ENCODE data around the gene CHAF1A. TPM values are rescaled to one million over a fixed set of nuclear protein-coding genes. Genes with fewer than 3 reads are reported as not detected.

The CHAF1A gene
- total RNA-seq, 1 experiment from 2014 or later: 16.7 TPM

GRCh38 chr19:4437103-4437502 is 34.7 kb downstream of the CHAF1A start:
- intact Hi-C loops (cut with micrococcal nuclease): no loop called here
- H3K27me3 Mint-ChIP-seq (ENCODE audit: insufficient read depth, unreplicated experiment): no peaks in the 10 kb centered on the region
- no peak for DNase-seq (ENCODE audit: unreplicated experiment)
- CTCF ChIA-PET: interaction anchor here (0.6 kb wide), 1 partner anchor 194 kb away, joined by 3 read pairs; no protein-coding TSS in a partner anchor
- BruUV-seq (replicated peaks): no TSS peak
- H3K36me3 Mint-ChIP-seq (ENCODE audit: insufficient read depth, unreplicated experiment): peaks cover 28% of the 10 kb centered on the region
- H3K4me1 Mint-ChIP-seq (ENCODE audit: insufficient read depth, unreplicated experiment): no peaks in the 10 kb centered on the region
- no peak overlapping the region for H3K4me3 Mint-ChIP-seq (ENCODE audit: unreplicated experiment)
- POLR2A ChIA-PET: interaction anchor here (1.1 kb wide), 1 partner anchor 12 kb away, joined by 3 read pairs; no protein-coding TSS in a partner anchor
- no peaks in the 10 kb centered on the region for H3K9me3 Mint-ChIP-seq (ENCODE audit: unreplicated experiment)
- no peak overlapping the region for H3K27ac Mint-ChIP-seq (ENCODE audit: low read depth, unreplicated experiment)
- TF ChIP-seq CTCF (IDR thresholded peaks at IDR 0.05; ENCODE audit: unreplicated experiment): no peak

GRCh38 chr19:4439243-4439642 is 36.8 kb downstream of the CHAF1A start:
- TF ChIP-seq CTCF (IDR thresholded peaks at IDR 0.05; ENCODE audit: unreplicated experiment): no peak
- BruUV-seq (replicated peaks): no TSS peak
- no peaks in the 10 kb centered on the region for H3K9me3 Mint-ChIP-seq (ENCODE audit: unreplicated experiment)
- H3K36me3 Mint-ChIP-seq (ENCODE audit: insufficient read depth, unreplicated experiment): peaks cover 18% of the 10 kb centered on the region
- no peak for DNase-seq (ENCODE audit: unreplicated experiment)
- POLR2A ChIA-PET: interaction anchor here (0.7 kb wide), 2 partner anchors 39 to 143 kb away, joined by 3 read pairs; no protein-coding TSS in a partner anchor
- H3K27ac Mint-ChIP-seq (ENCODE audit: low read depth, unreplicated experiment): peak overlapping the region; percentile 68
- no peaks in the 10 kb centered on the region for H3K27me3 Mint-ChIP-seq (ENCODE audit: insufficient read depth, unreplicated experiment)
- intact Hi-C loops (cut with micrococcal nuclease): no loop called here
- H3K4me3 Mint-ChIP-seq (ENCODE audit: unreplicated experiment): no peak overlapping the region
- CTCF ChIA-PET: no interaction called here
- no peaks in the 10 kb centered on the region for H3K4me1 Mint-ChIP-seq (ENCODE audit: insufficient read depth, unreplicated experiment)

- Mint-ChIP-seq H3K4me3 (ENCODE audit: unreplicated experiment) (no peak overlapping the region), H3K9me3 (ENCODE audit: unreplicated experiment) (no peaks in the 10 kb centered on the region), H3K36me3 (ENCODE audit: insufficient read depth, unreplicated experiment) (peaks cover 24% of the 10 kb centered on the region), H3K27me3 (ENCODE audit: insufficient read depth, unreplicated experiment) (no peaks in the 10 kb centered on the region), H3K4me1 (ENCODE audit: insufficient read depth, unreplicated experiment) (no peaks in the 10 kb centered on the region), H3K27ac (ENCODE audit: low read depth, unreplicated experiment) (peak overlapping the region; percentile 11)
- BruUV-seq (replicated peaks): no TSS peak
- intact Hi-C loops (cut with micrococcal nuclease): no loop called here
- ChIA-PET CTCF (no interaction called here), POLR2A (interaction anchor here (0.7 to 1.4 kb wide), 2 partner anchors 13 to 40 kb away, joined by 3 to 5 read pairs; partner anchors contain the start of gene CHAF1A)
- no peak for DNase-seq (ENCODE audit: unreplicated experiment)
- TF ChIP-seq CTCF (IDR thresholded peaks at IDR 0.05; ENCODE audit: unreplicated experiment): no peak
These were observed 39.8 kb downstream of the CHAF1A start for GRCh38 chr19:4441994-4442818.

- no peak for DNase-seq (ENCODE audit: unreplicated experiment)
- H3K4me3 Mint-ChIP-seq (ENCODE audit: unreplicated experiment): no peak overlapping the region
- intact Hi-C loops (cut with micrococcal nuclease): no loop called here
- BruUV-seq (replicated peaks): TSS peak; percentile 66
- no peak overlapping the region for H3K27ac Mint-ChIP-seq (ENCODE audit: low read depth, unreplicated experiment)
- H3K27me3 Mint-ChIP-seq (ENCODE audit: insufficient read depth, unreplicated experiment): no peaks in the 10 kb centered on the region
- CTCF ChIA-PET: no interaction called here
- POLR2A ChIA-PET: interaction anchor here (0.7 kb wide), 1 partner anchor 13 kb away, joined by 3 read pairs; no protein-coding TSS in a partner anchor
- peaks cover 30% of the 10 kb centered on the region for H3K36me3 Mint-ChIP-seq (ENCODE audit: insufficient read depth, unreplicated experiment)
- no peak for TF ChIP-seq CTCF (IDR thresholded peaks at IDR 0.05; ENCODE audit: unreplicated experiment)
- no peaks in the 10 kb centered on the region for H3K4me1 Mint-ChIP-seq (ENCODE audit: insufficient read depth, unreplicated experiment)
- no peaks in the 10 kb centered on the region for H3K9me3 Mint-ChIP-seq (ENCODE audit: unreplicated experiment)
These were observed 40.3 kb downstream of the CHAF1A start for GRCh38 chr19:4442819-4443146.
